GM10266 (cell line): Measurements from ENCODE around the gene STAG1.

Source experiments
- DNase-seq: peaks from one replicate; pipeline ENCODE4 v3.0.0; 2012; ENCODE audit errors: extremely low spot score
- TF ChIP-seq, protein P1 (sequence below): IDR thresholded peaks from 2 replicates; pipeline ENCODE4 v1.5.1; 2012; ENCODE audit warnings: mild to moderate bottlenecking, low read depth; ENCODE audit not compliant: control insufficient read depth, insufficient read depth; ENCODE audit errors: missing control alignments

STAG1 gene

GRCh38 chr3:136661282-136661681 lies 90.9 kb downstream of the STAG1 start:
- DNase-seq: no peak
- TF ChIP-seq, protein P1, sequence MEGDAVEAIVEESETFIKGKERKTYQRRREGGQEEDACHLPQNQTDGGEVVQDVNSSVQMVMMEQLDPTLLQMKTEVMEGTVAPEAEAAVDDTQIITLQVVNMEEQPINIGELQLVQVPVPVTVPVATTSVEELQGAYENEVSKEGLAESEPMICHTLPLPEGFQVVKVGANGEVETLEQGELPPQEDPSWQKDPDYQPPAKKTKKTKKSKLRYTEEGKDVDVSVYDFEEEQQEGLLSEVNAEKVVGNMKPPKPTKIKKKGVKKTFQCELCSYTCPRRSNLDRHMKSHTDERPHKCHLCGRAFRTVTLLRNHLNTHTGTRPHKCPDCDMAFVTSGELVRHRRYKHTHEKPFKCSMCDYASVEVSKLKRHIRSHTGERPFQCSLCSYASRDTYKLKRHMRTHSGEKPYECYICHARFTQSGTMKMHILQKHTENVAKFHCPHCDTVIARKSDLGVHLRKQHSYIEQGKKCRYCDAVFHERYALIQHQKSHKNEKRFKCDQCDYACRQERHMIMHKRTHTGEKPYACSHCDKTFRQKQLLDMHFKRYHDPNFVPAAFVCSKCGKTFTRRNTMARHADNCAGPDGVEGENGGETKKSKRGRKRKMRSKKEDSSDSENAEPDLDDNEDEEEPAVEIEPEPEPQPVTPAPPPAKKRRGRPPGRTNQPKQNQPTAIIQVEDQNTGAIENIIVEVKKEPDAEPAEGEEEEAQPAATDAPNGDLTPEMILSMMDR: no peak

GRCh38 chr3:136658946-136659682 lies 93.1 kb downstream of the STAG1 start:
- TF ChIP-seq, protein P1: no peak

GRCh38 chr3:136657526-136657925 lies 94.7 kb downstream of the STAG1 start:
- TF ChIP-seq, protein P1: no peak
- DNase-seq: no peak

More at GRCh38 chr3:136658946-136659682, 93.1 kb downstream of the STAG1 start:
- no peak for DNase-seq

- DNase-seq: no peak
- TF ChIP-seq, protein P1: no peak
Observed at GRCh38 chr3:136653628-136654027, 98.5 kb downstream of the STAG1 start.

- TF ChIP-seq, protein P1: no peak
- no peak for DNase-seq
Observed at GRCh38 chr3:136651581-136651980, 100.6 kb downstream of the STAG1 start.

DNA sequence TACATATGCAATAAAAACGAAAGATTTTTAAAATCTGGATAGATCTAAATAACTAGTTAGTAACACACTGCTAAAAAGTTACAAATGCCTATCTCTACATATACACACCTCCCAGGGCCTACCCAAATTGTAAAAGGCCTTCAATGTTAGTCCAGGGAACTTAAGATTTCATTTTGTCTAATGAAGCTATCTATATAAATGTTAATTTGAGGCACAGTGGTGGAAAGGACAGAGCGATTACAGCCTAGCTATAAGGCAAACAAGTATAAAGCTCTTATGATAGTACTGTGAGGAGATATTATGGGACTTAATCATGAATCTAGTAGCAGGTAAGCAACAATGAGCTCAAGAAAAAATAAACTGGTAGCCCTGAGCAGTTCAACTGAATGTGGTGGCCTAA lies 101.7 kb downstream of the STAG1 start:
- no peak for DNase-seq
- TF ChIP-seq, protein P1: no peak

DNA sequence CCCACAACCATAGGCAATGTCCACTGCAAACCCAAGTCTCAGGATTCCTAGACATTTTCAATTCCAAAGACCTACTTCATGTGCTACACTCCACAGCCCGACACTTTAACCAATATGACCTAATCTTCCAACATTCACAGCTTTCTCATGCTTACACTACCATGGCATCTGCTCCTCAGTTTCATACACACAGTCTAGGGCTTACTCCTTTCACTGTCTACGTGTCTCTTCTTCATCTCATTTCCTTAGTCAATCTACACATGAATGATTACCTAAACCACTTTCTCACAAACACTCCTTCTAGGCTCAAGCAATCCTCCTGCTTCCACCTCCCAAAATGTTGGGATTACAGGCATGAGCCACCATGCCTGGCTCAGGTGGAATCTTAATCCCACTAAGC lies 106.3 kb downstream of the STAG1 start:
- DNase-seq: no peak
- TF ChIP-seq, protein P1: no peak
